Activated CD4-positive, alpha-beta T cell treated with anti-CD3 and anti-CD28 coated beads, Interleukin-2, amount 10 ng/mL, durations not matched to agents 7 days and 5 days (primary cell): Measurements from ENCODE around the gene NTSR1. TPM values are rescaled to one million over a fixed set of nuclear protein-coding genes. Genes with fewer than 3 reads are reported as not detected.
A peak's percentile ranks its signal among the peaks of the same experiment; 100 is the strongest.

Source experiments
- CTCF ChIA-PET: fragments of 350-600 bp; sonication (Branson Sonifier 250); formaldehyde crosslinking; loops from one replicate; lab custom pipeline; 2021; ENCODE audit warnings: antibody characterized with exemption; lab: Charles Lee
- POLR2A ChIA-PET: fragments of 350-600 bp; sonication (Branson Sonifier 250); formaldehyde crosslinking; loops from one replicate; lab custom pipeline; 2021; ENCODE audit warnings: antibody characterized with exemption; lab: Charles Lee
- DNase-seq: peaks from one replicate; pipeline ENCODE4 v3.0.0-alpha.2; 2020
- H3K27ac Mint-ChIP-seq: one replicate; pipeline ENCODE4 v1.8.0; 2021; ENCODE audit warnings: mild to moderate bottlenecking, moderate library complexity, mixed read lengths
- H3K27me3 Mint-ChIP-seq: one replicate; pipeline ENCODE4 v1.8.0; 2021; ENCODE audit warnings: mixed read lengths
- H3K36me3 Mint-ChIP-seq: one replicate; pipeline ENCODE4 v1.8.0; 2021; ENCODE audit warnings: low read depth, mixed read lengths
- H3K4me1 Mint-ChIP-seq: one replicate; pipeline ENCODE4 v1.8.0; 2021; ENCODE audit warnings: mixed read lengths
- H3K4me3 Mint-ChIP-seq: one replicate; pipeline ENCODE4 v1.8.0; 2021; ENCODE audit warnings: mild to moderate bottlenecking, moderate library complexity, mixed read lengths
- H3K9me3 Mint-ChIP-seq: one replicate; pipeline ENCODE4 v1.8.0; 2021; ENCODE audit warnings: mixed read lengths
- total RNA-seq, 2 experiments: library from RNA; stranded (reverse); gene quantifications; one replicate each; pipeline ENCODE4 v1.2.3, GENCODE V29; 2021

NTSR1 gene
- total RNA-seq, 2 experiments from 2014 or later, result 0.94 to 1.5 TPM

DNA sequence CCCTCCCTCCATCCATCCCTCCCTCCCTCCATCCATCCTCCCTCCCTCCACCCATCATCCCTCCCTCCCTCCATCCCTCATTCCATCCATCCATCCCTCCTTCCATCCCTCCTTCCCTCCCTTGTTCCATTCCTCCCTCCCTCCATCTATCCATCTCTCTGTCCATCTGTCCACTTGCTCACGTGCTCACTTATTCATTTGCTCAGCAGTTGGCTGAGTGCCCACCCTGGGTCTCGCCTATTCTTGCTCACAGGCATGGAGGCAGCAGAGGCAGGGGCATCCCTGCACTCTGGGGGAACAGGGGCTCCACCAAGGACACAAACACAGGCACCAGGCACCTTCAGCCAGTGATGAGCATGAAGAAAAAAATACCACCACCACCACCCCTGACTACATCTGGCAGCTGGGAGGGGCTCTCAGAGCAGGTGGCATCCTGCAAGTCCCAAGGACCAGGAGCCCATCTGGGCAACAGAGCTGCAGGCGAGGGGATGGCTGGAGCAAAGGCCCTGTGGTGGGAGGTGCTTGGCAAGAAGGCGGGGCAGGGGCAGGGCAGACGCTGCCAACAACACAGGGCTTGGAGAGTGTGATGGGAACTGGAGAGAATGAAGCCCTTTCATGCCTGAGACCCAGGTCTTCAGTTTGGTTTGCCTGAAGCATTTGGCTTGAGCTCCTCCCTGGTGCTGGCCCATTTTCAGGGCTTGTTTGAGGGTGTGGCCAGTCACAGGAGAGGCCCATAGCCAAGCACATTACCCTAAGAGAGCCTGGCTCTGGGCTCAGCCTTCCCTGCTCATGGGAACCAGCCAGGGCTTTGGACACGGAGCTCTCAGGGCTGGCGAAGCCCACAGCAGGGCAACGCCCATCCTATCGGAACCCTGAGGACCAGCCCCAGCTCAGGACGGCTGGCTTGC, 47.4 kb downstream of the NTSR1 start:
- Mint-ChIP-seq H3K4me3 (no peak overlapping the region), H3K36me3 (no peaks in the 10 kb centered on the region), H3K4me1 (no peaks in the 10 kb centered on the region), H3K27me3 (peaks cover 22% of the 10 kb centered on the region), H3K27ac (no peak overlapping the region), H3K9me3 (no peaks in the 10 kb centered on the region)
- ChIA-PET POLR2A (no interaction called here), CTCF (interaction anchor here (0.6 kb wide), 1 partner anchor 174 kb away, joined by 3 read pairs; no protein-coding TSS in a partner anchor)
- no peak for DNase-seq

DNA sequence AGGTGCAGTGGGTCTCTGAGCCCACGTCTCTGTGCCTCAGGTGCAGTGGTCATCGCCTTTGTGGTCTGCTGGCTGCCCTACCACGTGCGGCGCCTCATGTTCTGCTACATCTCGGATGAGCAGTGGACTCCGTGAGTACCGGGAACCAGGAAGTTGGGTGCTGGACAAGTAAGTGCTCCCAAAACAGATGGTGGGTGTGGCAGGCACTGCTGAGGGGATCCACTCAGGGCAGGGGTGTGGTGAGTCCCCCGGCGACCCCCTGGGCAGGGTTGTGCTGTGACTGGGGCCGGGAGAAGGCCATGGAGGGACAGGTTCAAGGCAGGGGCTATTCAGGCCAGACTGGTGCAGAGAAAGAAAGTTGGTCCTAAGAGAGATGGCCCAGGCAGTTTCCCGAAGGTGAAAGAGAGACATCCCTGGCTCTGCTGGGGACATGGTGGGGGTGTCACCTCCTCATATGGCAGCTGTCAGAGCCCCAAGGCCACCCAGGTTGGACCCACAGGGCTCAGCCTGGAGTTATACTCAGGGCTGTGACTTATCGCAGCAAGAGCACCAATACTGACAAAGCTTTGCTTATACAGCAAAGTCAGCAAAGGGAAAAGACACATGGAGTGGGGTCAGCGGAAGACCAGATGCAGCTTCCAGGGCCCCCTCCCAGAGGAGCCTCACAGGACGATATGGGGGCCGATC, 49.7 kb downstream of the NTSR1 start:
- POLR2A ChIA-PET, result no interaction called here
- Mint-ChIP-seq H3K4me3 (no peak overlapping the region), H3K9me3 (no peaks in the 10 kb centered on the region), H3K27me3 (peaks cover 20% of the 10 kb centered on the region), H3K4me1 (no peaks in the 10 kb centered on the region), H3K36me3 (no peaks in the 10 kb centered on the region), H3K27ac (no peak overlapping the region)
- CTCF ChIA-PET, result no interaction called here
- no peak for DNase-seq

DNA sequence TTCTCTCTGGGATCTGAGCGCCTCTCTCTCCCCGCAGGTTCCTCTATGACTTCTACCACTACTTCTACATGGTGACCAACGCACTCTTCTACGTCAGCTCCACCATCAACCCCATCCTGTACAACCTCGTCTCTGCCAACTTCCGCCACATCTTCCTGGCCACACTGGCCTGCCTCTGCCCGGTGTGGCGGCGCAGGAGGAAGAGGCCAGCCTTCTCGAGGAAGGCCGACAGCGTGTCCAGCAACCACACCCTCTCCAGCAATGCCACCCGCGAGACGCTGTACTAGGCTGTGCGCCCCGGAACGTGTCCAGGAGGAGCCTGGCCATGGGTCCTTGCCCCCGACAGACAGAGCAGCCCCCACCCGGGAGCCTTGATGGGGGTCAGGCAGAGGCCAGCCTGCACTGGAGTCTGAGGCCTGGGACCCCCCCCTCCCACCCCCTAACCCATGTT, 51.4 kb downstream of the NTSR1 start:
- DNase-seq, result no peak
- Mint-ChIP-seq H3K4me3 (no peak overlapping the region), H3K9me3 (no peaks in the 10 kb centered on the region), H3K27me3 (peaks cover 20% of the 10 kb centered on the region), H3K36me3 (no peaks in the 10 kb centered on the region), H3K4me1 (no peaks in the 10 kb centered on the region), H3K27ac (no peak overlapping the region)
- POLR2A ChIA-PET, result no interaction called here
- CTCF ChIA-PET, result no interaction called here

DNA sequence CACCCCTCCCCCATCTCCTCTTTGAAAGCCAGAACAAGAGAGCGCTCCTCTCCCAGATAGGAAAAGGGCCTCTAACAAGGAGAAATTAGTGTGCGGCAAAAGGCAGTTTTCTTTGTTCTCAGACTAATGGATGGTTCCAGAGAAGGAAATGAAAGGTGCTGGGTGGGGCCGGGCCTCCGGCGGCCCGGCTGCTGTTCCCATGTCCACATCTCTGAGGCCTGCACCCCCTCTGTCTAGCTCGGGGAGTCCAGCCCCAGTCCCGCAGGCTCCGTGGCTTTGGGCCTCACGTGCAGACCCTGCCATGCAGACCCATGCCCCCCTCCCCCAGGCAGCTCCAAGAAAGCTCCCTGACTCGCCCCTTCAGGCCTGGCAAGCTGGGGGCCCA, 51.8 kb downstream of the NTSR1 start:
- Mint-ChIP-seq H3K27ac (no peak overlapping the region), H3K9me3 (no peaks in the 10 kb centered on the region), H3K36me3 (no peaks in the 10 kb centered on the region), H3K27me3 (peaks cover 20% of the 10 kb centered on the region), H3K4me1 (no peaks in the 10 kb centered on the region), H3K4me3 (no peak overlapping the region)
- no peak for DNase-seq
- ChIA-PET POLR2A (no interaction called here), CTCF (no interaction called here)

- H3K4me3 Mint-ChIP-seq, result no peak overlapping the region
- CTCF ChIA-PET, result no interaction called here
- no peak for DNase-seq
- H3K27me3 Mint-ChIP-seq, result peaks cover 16% of the 10 kb centered on the region
- H3K4me1 Mint-ChIP-seq, result no peaks in the 10 kb centered on the region
- no peaks in the 10 kb centered on the region for H3K36me3 Mint-ChIP-seq
- POLR2A ChIA-PET, result no interaction called here
- no peaks in the 10 kb centered on the region for H3K9me3 Mint-ChIP-seq
- no peak overlapping the region for H3K27ac Mint-ChIP-seq
Observed at GRCh38 chr20:62760856-62761758, 52.5 kb downstream of the NTSR1 start.

DNA sequence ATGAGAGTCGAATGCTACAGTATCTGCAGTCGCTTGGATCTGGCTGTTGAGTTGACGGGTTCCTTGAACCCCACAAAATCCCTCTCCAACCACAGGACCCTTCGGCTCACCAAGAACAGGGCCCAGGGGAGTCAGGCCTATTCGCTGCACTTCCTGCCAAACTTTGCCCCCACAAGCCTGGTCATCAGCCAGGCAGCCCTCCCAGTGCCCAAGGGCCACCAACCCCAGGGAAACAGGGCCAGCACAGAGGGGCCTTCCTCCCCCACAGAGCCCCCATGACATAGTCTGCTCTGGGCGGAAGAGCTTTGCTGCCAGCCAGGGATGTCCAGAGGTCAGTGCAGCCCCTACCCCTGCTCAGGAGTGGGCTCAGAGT, 53.1 kb downstream of the NTSR1 start:
- Mint-ChIP-seq H3K4me1 (no peaks in the 10 kb centered on the region), H3K36me3 (no peaks in the 10 kb centered on the region), H3K4me3 (no peak overlapping the region), H3K27me3 (peaks cover 13% of the 10 kb centered on the region), H3K27ac (no peak overlapping the region), H3K9me3 (no peaks in the 10 kb centered on the region)
- CTCF ChIA-PET, result no interaction called here
- POLR2A ChIA-PET, result no interaction called here
- DNase-seq, result no peak

GRCh38 chr20:62762376-62762775, 53.7 kb downstream of the NTSR1 start:
- no peak for DNase-seq
- Mint-ChIP-seq H3K4me3 (no peak overlapping the region), H3K36me3 (no peaks in the 10 kb centered on the region), H3K4me1 (no peaks in the 10 kb centered on the region), H3K9me3 (no peaks in the 10 kb centered on the region), H3K27ac (peak overlapping the region; percentile 50), H3K27me3 (peaks cover 7% of the 10 kb centered on the region)
- ChIA-PET CTCF (interaction anchor here (1.2 kb wide), 1 partner anchor 11 kb away, joined by 3 read pairs; no protein-coding TSS in a partner anchor), POLR2A (no interaction called here)

GRCh38 chr20:62762801-62763368, 54.2 kb downstream of the NTSR1 start:
- no peaks in the 10 kb centered on the region for H3K4me1 Mint-ChIP-seq
- H3K27ac Mint-ChIP-seq, result peak overlapping the region; percentile 50
- POLR2A ChIA-PET, result no interaction called here
- no peak for DNase-seq
- H3K9me3 Mint-ChIP-seq, result no peaks in the 10 kb centered on the region
- H3K27me3 Mint-ChIP-seq, result peaks cover 2% of the 10 kb centered on the region
- CTCF ChIA-PET, result interaction anchor here (1.1 to 1.2 kb wide), 2 partner anchors 10 to 12 kb away, joined by 3 to 4 read pairs; no protein-coding TSS in a partner anchor
- no peak overlapping the region for H3K4me3 Mint-ChIP-seq
- H3K36me3 Mint-ChIP-seq, result no peaks in the 10 kb centered on the region

- Mint-ChIP-seq H3K4me1 (no peaks in the 10 kb centered on the region), H3K9me3 (no peaks in the 10 kb centered on the region), H3K27ac (no peak overlapping the region), H3K36me3 (no peaks in the 10 kb centered on the region), H3K27me3 (peaks cover 2% of the 10 kb centered on the region), H3K4me3 (no peak overlapping the region)
- ChIA-PET CTCF (interaction anchor here (1.1 to 1.2 kb wide), 2 partner anchors 10 to 12 kb away, joined by 3 to 4 read pairs; no protein-coding TSS in a partner anchor), POLR2A (interaction anchor here (0.5 kb wide), 1 partner anchor 85 kb away, joined by 5 read pairs; no protein-coding TSS in a partner anchor)
- no peak for DNase-seq
Observed at GRCh38 chr20:62763404-62763803, 54.8 kb downstream of the NTSR1 start.

DNA sequence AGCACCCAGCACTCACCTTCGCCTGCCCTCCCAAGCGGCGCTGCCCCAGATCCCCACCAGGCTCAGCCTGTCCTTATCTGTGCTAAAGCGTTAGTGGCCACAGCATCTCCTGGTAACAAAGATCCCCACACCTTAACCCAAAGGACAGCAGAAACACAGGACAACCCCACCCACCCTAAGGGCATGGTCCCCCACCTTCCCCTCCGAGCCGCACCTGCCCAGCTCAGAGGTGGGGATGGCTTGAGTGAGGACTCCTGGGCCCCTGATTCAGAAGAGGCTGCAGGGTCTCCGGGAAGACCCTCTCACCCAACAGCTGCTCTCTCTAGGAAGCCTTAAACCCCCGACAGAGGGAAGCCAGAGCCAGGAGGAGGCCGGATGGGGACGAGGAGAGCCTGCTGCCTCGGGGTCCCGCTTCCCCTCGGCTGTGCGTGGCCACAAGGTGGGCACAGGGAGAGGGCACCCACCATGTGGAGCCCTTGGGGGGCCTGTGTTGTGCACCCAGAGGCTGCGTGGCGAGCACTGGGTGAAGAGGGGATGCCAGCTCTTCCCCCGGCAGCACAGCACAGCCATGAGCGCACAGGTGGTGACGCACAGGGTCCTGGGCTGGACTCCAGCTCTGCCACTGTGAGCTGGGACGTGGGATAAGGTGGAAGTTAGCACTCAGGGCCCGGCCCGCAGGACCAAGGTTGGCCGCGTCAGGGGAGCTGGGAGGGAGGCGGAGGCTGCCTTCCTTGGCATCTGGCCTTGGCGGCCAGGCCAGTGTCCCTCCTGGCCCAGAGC, 55.7 kb downstream of the NTSR1 start:
- Mint-ChIP-seq H3K36me3 (no peaks in the 10 kb centered on the region), H3K27ac (no peak overlapping the region), H3K9me3 (no peaks in the 10 kb centered on the region), H3K4me1 (no peaks in the 10 kb centered on the region), H3K4me3 (no peak overlapping the region), H3K27me3 (no peaks in the 10 kb centered on the region)
- ChIA-PET CTCF (interaction anchor here (1.1 to 1.6 kb wide), 2 partner anchors 11 to 13 kb away, joined by 4 to 6 read pairs; no protein-coding TSS in a partner anchor), POLR2A (interaction anchor here (0.6 kb wide), 1 partner anchor 143 kb away, joined by 9 read pairs; no protein-coding TSS in a partner anchor)
- DNase-seq, result no peak

GRCh38 chr20:62765021-62765420, 56.4 kb downstream of the NTSR1 start:
- DNase-seq, result no peak
- Mint-ChIP-seq H3K27ac (no peak overlapping the region), H3K9me3 (no peaks in the 10 kb centered on the region), H3K36me3 (no peaks in the 10 kb centered on the region), H3K27me3 (no peaks in the 10 kb centered on the region), H3K4me1 (no peaks in the 10 kb centered on the region), H3K4me3 (no peak overlapping the region)
- POLR2A ChIA-PET, result interaction anchor here (0.6 kb wide), 2 partner anchors 120 to 142 kb away, joined by 3 to 9 read pairs; no protein-coding TSS in a partner anchor
- CTCF ChIA-PET, result interaction anchor here (1.6 kb wide), 1 partner anchor 11 kb away, joined by 6 read pairs; no protein-coding TSS in a partner anchor
